Activated CD4-positive, alpha-beta T cell treated with anti-CD3 and anti-CD28 coated beads for 36 hours (primary cell): ENCODE measurements around the gene SEC14L6. TPM values are rescaled to one million over a fixed set of nuclear protein-coding genes. Genes with fewer than 3 reads are reported as not detected.

Experiments used
- ATAC-seq: fragments of 200-7000 bp; cut with Tn5 transposase; one replicate; pipeline ENCODE4 v1.10.0; 2021; ENCODE audit warnings: mild to moderate bottlenecking, moderate library complexity
- CTCF ChIA-PET: fragments of 350-600 bp; sonication (Branson Sonifier 250); formaldehyde crosslinking; loops from one replicate; lab custom pipeline; 2021; ENCODE audit warnings: antibody characterized with exemption; lab: Charles Lee
- POLR2A ChIA-PET: fragments of 350-600 bp; sonication (Branson Sonifier 250); formaldehyde crosslinking; loops from one replicate; lab custom pipeline; 2021; ENCODE audit warnings: antibody characterized with exemption, inconsistent platforms; lab: Charles Lee
- DNase-seq: peaks from one replicate; pipeline ENCODE4 v3.0.0-alpha.2; 2020
- H3K27ac Mint-ChIP-seq: one replicate; pipeline ENCODE4 v1.8.0; 2021; ENCODE audit warnings: mixed read lengths
- H3K27me3 Mint-ChIP-seq: one replicate; pipeline ENCODE4 v1.8.0; 2021; ENCODE audit warnings: mixed read lengths
- H3K36me3 Mint-ChIP-seq: one replicate; pipeline ENCODE4 v1.8.0; 2021; ENCODE audit warnings: low read depth, mixed read lengths
- H3K4me1 Mint-ChIP-seq: one replicate; pipeline ENCODE4 v1.8.0; 2021; ENCODE audit warnings: mixed read lengths
- H3K4me3 Mint-ChIP-seq: one replicate; pipeline ENCODE4 v1.8.0; 2021; ENCODE audit warnings: mild to moderate bottlenecking, moderate library complexity, mixed read lengths
- H3K9me3 Mint-ChIP-seq: one replicate; pipeline ENCODE4 v1.8.0; 2021; ENCODE audit warnings: low read depth, mixed read lengths
- intact Hi-C, 2 experiments: fragments of 100-400 bp; cut with DNase I in 1 of 2; cut with micrococcal nuclease in 1 of 2; formaldehyde crosslinking; loops; one replicate each; pipeline versions ENCODE4 v1.14.2 to v1.15.1; 2022 to 2024; cut with DNase I, micrococcal nuclease
- total RNA-seq, 2 experiments: library from RNA; stranded (reverse); gene quantifications; one replicate each; pipeline ENCODE4 v1.2.3, GENCODE V29; 2021

SEC14L6 gene
- total RNA-seq, 2 experiments from 2014 or later, result not detected

DNA sequence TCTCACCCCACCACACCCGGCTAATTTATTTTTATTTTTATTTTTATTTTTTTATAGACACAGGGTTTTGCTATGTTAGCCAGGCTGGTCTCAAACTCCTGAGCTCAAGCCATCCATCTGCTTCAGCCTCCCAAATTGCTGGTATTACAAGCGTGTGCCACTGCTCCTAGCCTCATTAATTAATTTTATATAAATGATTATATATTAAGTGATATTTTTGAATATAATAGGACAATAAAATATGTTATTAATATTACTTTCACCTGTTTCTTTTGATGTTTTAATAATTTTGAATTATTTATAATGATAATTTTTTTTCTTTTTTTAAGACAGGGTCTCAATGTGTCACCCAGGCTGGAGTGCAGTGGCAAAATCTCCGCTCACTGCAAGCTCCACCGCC lies 38.9 kb downstream of the SEC14L6 start:
- ATAC-seq, result no peak
- ChIA-PET CTCF (no interaction called here), POLR2A (no interaction called here)
- no peaks in the 10 kb centered on the region for H3K4me1 Mint-ChIP-seq
- H3K36me3 Mint-ChIP-seq, result no peaks in the 10 kb centered on the region
- no peak for DNase-seq
- no peak overlapping the region for H3K4me3 Mint-ChIP-seq
- H3K27ac Mint-ChIP-seq, result no peak overlapping the region
- H3K27me3 Mint-ChIP-seq, result peaks cover 20% of the 10 kb centered on the region
- intact Hi-C loops, result no loop called here
- H3K9me3 Mint-ChIP-seq, result no peaks in the 10 kb centered on the region

DNA sequence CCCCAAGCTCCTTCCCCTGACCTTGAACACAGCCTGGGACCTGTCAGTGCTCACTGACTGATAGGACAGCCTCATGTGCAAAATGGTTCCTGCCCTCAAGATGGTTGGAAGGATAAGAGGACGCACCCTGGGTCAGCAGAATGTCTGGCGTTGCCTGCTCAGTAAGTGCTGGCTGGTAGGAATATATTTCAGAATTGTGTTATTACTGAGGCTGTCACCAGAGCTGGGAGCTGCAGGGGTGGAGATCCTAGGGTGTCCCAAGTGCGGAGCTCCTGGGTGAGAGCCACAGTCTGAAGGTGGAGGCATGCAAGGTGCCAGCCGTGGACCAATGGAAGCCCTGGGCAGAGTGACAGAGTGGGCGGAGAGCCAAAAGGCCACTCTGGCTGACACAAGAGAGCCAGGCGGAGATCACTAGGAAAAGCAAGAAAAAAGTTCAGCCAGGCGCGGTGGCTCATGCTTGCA lies 40.0 kb downstream of the SEC14L6 start:
- H3K27ac Mint-ChIP-seq, result no peak overlapping the region
- ATAC-seq, result no peak
- ChIA-PET CTCF (no interaction called here), POLR2A (no interaction called here)
- DNase-seq, result no peak
- intact Hi-C loops, result no loop called here
- peaks cover 20% of the 10 kb centered on the region for H3K27me3 Mint-ChIP-seq
- no peak overlapping the region for H3K4me3 Mint-ChIP-seq
- no peaks in the 10 kb centered on the region for H3K36me3 Mint-ChIP-seq
- H3K4me1 Mint-ChIP-seq, result no peaks in the 10 kb centered on the region
- H3K9me3 Mint-ChIP-seq, result no peaks in the 10 kb centered on the region

DNA sequence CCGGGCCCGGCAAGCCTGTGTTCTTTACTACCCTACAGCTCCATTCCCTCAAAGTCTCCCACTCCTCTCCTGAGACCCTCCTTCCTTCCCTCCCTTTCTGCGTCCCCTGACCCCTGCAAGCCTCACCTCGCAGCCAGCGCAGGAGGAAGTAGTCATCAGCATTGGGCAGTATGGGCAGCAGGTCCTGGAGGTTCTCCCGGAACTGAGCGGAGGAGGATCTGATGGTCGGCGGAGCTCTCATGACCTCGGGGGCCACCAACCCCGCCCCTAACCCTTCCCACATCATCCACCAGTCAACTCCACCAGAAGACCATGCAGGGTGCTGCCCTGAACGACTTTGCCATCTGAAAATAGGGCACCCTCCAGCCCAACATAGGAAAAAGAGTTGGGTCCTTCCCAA lies 43.0 kb downstream of the SEC14L6 start:
- no peak overlapping the region for H3K27ac Mint-ChIP-seq
- no peak overlapping the region for H3K4me3 Mint-ChIP-seq
- ATAC-seq, result no peak
- no peaks in the 10 kb centered on the region for H3K4me1 Mint-ChIP-seq
- H3K36me3 Mint-ChIP-seq, result no peaks in the 10 kb centered on the region
- peaks cover 20% of the 10 kb centered on the region for H3K27me3 Mint-ChIP-seq
- ChIA-PET POLR2A (no interaction called here), CTCF (interaction anchor here (0.6 kb wide), 1 partner anchor 20 kb away, joined by 3 read pairs; no protein-coding TSS in a partner anchor)
- H3K9me3 Mint-ChIP-seq, result no peaks in the 10 kb centered on the region
- DNase-seq, result no peak
- intact Hi-C loops, result no loop called here

DNA sequence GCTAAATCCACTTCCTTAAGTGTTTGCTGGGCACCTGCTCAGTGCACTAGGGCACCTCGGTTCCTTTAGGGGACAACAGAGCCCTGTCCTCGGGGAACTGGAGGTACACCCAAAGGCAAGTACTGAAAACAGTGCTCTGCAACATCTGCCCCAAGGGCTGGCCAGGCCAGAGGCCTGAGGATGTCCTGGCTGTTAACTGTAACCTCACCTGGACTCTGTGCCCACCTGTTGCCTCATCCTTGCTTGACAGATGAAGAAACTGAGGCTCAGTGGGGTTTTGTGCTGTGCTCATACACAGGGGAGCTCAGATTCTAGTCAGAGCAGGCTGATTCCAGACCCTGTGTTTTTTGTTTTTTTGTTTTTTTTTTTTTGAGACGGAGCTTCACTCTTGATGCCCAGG lies 43.6 kb downstream of the SEC14L6 start:
- Mint-ChIP-seq H3K4me3 (no peak overlapping the region), H3K9me3 (no peaks in the 10 kb centered on the region), H3K36me3 (no peaks in the 10 kb centered on the region), H3K27ac (no peak overlapping the region), H3K27me3 (peaks cover 20% of the 10 kb centered on the region), H3K4me1 (no peaks in the 10 kb centered on the region)
- ChIA-PET CTCF (interaction anchor here (0.5 to 0.6 kb wide), 2 partner anchors 20 to 59 kb away, joined by 3 read pairs; no protein-coding TSS in a partner anchor), POLR2A (no interaction called here)
- intact Hi-C loops, result no loop called here
- no peak for DNase-seq
- ATAC-seq, result no peak

DNA sequence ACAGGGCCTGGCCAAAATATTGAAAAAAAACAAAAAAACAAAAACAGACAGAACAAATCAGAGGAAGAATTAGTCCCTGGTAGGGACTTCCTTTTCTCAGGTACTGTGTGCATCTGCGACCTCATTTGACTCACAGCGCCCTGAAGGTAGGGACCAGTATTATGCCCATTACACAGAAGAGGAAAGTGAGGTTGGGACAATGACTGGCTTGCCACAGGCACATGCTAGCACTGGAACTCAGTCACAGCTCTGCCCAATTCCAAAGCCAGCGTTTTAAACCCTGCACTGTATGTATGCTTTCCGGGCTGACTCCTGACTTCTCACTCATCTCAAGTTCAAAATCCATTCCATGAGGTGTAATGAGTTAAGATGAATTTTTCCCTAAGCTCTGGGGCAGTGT lies 44.4 kb downstream of the SEC14L6 start:
- no peaks in the 10 kb centered on the region for H3K36me3 Mint-ChIP-seq
- H3K27me3 Mint-ChIP-seq, result peaks cover 22% of the 10 kb centered on the region
- DNase-seq, result no peak
- ChIA-PET POLR2A (no interaction called here), CTCF (no interaction called here)
- H3K4me1 Mint-ChIP-seq, result no peaks in the 10 kb centered on the region
- no peak overlapping the region for H3K27ac Mint-ChIP-seq
- H3K4me3 Mint-ChIP-seq, result no peak overlapping the region
- no peaks in the 10 kb centered on the region for H3K9me3 Mint-ChIP-seq
- intact Hi-C loops, result no loop called here
- ATAC-seq, result no peak

DNA sequence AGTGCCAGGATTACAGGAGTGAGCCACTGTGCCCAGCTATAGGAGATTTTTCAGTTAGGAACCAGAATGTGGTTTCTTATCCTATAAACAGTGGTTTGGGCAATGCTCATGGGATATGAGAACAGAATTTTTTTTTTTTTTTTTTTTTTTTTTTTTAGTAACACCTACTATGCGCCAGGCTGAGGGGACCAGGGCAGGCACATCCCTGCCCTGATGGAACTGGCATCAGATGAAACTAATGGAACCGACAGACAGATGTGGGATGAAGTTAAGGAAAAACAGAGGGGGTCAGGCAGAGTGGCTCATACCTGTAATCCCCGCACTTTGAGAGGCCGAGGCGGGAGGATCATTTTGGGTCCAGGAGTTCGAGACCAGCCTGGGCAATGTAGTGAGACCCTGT lies 45.9 kb downstream of the SEC14L6 start:
- ChIA-PET POLR2A (no interaction called here), CTCF (no interaction called here)
- Mint-ChIP-seq H3K27ac (no peak overlapping the region), H3K9me3 (no peaks in the 10 kb centered on the region), H3K27me3 (peaks cover 15% of the 10 kb centered on the region), H3K4me3 (no peak overlapping the region), H3K36me3 (no peaks in the 10 kb centered on the region), H3K4me1 (no peaks in the 10 kb centered on the region)
- no peak for DNase-seq
- ATAC-seq, result no peak
- intact Hi-C loops, result no loop called here

DNA sequence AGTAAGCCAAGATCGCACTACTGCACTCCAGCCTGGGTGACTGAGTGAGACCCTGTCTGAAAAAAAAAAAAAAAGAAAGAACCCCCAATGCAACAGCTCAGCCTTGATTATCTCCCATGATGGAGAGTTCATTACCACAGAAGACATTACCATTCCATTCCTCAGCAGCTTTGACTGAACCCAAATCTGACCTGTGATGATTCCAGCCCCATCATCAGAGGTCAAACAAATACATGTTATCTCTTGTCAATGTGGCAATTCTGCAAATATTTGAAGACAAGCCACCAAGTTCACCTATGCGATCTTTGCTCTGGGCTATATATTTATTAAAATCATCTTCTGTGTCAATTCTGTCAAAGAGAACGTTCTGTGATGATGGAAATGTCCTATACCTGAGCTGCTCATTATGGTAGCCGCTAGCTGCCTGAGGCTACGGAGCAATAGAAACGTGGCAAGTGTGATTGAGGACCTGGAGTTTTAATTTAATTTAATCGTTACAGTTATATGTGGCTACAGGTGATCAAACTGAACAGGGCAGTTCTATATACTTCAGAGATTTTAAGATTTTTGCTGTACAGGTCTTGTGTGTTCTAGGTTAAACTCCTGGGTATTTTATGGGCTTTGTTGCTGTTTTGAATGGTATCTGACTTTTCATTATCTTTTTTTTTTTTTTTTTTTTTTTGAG lies 48.9 kb downstream of the SEC14L6 start:
- intact Hi-C loops, result no loop called here
- Mint-ChIP-seq H3K36me3 (no peaks in the 10 kb centered on the region), H3K9me3 (no peaks in the 10 kb centered on the region), H3K4me3 (no peak overlapping the region), H3K27ac (no peak overlapping the region), H3K27me3 (peaks cover 4% of the 10 kb centered on the region), H3K4me1 (no peaks in the 10 kb centered on the region)
- no peak for DNase-seq
- no peak for ATAC-seq
- ChIA-PET CTCF (interaction anchor here (0.6 to 1.1 kb wide), 3 partner anchors 13 to 1278 kb away, joined by 3 to 4 read pairs (median 4); no protein-coding TSS in a partner anchor), POLR2A (no interaction called here)

DNA sequence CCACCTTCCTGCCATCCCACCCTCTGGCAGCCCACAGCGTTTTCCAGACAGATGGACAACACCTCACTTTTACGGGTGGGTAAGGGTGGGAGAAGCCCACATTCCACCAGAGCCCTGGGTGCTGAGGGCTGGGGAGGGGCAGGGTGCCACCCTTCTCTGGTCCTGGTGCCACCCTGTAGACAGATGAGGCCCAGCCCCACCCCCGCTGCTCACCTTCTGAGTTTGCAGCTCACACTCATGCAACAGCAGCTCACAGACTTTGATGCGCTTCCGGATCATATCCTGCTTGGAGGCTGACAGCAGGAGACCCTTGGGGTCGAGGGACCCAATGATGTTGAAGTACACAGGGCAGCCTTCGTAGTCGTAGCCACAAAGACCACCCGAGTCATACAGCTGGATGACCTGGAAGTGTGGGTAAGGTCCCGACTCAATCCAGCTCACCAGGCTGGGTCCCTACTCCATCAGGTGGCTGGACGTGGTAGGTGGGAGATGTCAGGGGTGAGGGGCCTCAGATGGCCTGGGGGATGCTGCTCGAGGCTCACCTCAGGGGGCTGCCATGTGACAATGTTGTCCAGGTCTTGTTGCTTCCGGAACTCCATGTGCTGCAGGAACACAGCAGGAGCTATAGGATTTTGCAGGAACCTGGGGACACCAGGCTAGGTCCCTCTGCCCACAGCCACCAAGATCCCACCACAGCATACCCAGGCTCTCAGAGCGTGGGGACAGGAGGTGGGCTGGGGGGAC lies 51.3 kb downstream of the SEC14L6 start:
- Mint-ChIP-seq H3K9me3 (no peaks in the 10 kb centered on the region), H3K27ac (no peak overlapping the region), H3K4me3 (no peak overlapping the region), H3K27me3 (peaks cover 6% of the 10 kb centered on the region), H3K4me1 (no peaks in the 10 kb centered on the region), H3K36me3 (no peaks in the 10 kb centered on the region)
- intact Hi-C loops, result no loop called here
- ChIA-PET POLR2A (no interaction called here), CTCF (interaction anchor here (0.9 to 1.3 kb wide), 2 partner anchors 9 to 10 kb away, joined by 3 read pairs; no protein-coding TSS in a partner anchor)
- DNase-seq (no peak), ATAC-seq (no peak)

DNA sequence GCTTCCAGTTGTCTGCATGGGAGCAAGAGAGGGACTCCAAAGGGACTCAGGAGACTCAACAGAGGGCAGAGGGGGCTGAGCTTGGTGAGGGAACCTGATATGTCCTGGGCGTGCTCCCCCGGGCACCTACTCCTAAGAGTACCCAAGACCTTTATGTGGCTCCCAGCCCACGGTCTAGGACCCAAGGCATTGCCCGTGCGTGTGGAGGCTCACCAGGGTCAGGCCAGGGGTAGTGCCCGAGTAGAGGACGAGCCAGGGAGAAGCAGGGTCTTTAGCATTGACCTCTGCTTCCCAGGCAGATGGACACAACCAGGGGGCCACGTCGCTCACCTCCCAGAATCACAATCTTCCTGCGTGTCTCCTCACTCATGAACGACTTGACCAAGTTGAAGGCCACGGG lies 54.4 kb downstream of the SEC14L6 start:
- ChIA-PET CTCF (no interaction called here), POLR2A (no interaction called here)
- Mint-ChIP-seq H3K4me1 (no peaks in the 10 kb centered on the region), H3K9me3 (no peaks in the 10 kb centered on the region), H3K36me3 (no peaks in the 10 kb centered on the region), H3K4me3 (no peak overlapping the region), H3K27ac (no peak overlapping the region), H3K27me3 (peaks cover 4% of the 10 kb centered on the region)
- intact Hi-C loops, result no loop called here
- DNase-seq (no peak), ATAC-seq (no peak)

DNA sequence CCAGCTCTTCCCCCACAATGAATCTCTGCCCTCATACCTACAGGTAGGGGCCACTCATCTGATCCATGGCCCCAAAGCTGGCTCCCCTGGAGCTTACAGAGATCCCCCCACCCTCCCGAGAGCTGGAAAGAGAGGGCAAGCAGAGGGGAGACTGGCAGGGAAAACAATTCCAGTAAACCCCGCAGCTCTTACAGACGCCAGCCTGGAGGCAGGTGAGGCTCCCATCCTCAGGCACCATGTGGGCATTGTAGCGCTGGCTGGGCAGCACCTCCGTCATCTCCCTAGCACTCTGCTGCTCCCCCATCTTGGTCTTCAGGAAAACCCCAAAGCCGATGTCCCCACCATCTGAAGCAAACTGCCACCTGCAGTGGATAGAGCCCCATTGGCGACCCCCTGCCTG lies 55.2 kb downstream of the SEC14L6 start:
- no peak overlapping the region for H3K27ac Mint-ChIP-seq
- intact Hi-C loops, result no loop called here
- ATAC-seq (no peak), DNase-seq (no peak)
- ChIA-PET CTCF (interaction anchor here (0.5 to 1.3 kb wide), 2 partner anchors 11 to 356 kb away, joined by 3 to 4 read pairs; no protein-coding TSS in a partner anchor), POLR2A (no interaction called here)
- peaks cover 4% of the 10 kb centered on the region for H3K27me3 Mint-ChIP-seq
- H3K4me1 Mint-ChIP-seq, result no peaks in the 10 kb centered on the region
- H3K9me3 Mint-ChIP-seq, result no peaks in the 10 kb centered on the region
- H3K4me3 Mint-ChIP-seq, result no peak overlapping the region
- H3K36me3 Mint-ChIP-seq, result no peaks in the 10 kb centered on the region

DNA sequence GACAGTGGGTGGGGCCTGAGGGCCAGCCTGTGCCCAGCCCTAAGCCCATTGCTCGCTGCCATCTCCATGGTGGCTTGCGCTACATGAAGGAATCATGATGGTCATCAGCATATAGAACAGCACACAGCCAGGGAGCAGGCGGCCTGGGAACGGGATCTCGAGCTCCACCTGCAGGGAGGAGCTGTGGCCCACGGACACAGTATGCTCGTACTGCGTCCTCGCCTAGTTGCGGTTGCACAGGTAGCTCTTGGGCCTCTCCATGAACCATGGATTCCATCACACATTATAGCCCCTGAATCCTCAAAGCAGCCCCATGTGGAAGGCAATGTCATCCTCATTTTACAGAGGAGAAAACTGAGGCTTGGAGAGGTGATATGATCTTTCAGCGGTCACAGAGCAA lies 56.1 kb downstream of the SEC14L6 start:
- no peaks in the 10 kb centered on the region for H3K36me3 Mint-ChIP-seq
- no peak overlapping the region for H3K4me3 Mint-ChIP-seq
- H3K4me1 Mint-ChIP-seq, result no peaks in the 10 kb centered on the region
- DNase-seq (no peak), ATAC-seq (no peak)
- CTCF ChIA-PET, result interaction anchor here (1.0 to 1.3 kb wide), 3 partner anchors 10 to 92 kb away, joined by 3 to 4 read pairs (median 3); no protein-coding TSS in a partner anchor
- POLR2A ChIA-PET, result no interaction called here
- H3K9me3 Mint-ChIP-seq, result no peaks in the 10 kb centered on the region
- H3K27ac Mint-ChIP-seq, result no peak overlapping the region
- intact Hi-C loops, result no loop called here
- H3K27me3 Mint-ChIP-seq, result peaks cover 4% of the 10 kb centered on the region

DNA sequence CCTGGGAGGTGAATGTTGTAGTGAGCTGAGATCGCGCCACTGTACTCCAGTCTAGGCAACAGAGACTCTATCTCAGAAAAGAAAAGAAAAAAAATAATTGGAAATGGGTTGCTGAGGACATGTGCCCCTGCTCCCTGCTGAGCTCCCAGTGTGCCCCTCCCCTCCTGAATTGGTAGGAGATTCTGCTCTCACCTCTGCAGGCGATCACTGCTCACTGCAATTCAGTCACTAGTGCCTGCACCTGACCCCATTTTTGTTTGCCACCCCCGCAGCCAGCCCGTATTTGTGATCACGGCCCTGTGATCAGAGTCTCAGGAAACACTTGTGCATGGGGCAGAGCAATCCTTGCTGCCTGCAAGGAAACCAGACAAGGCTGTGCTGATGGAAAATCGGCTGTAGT lies 58.4 kb downstream of the SEC14L6 start:
- POLR2A ChIA-PET, result no interaction called here
- CTCF ChIA-PET, result no interaction called here

More for the DNA sequence above, 58.4 kb downstream of the SEC14L6 start:
- H3K27me3 Mint-ChIP-seq, result peaks cover 2% of the 10 kb centered on the region
- DNase-seq (no peak), ATAC-seq (no peak)
- no peak overlapping the region for H3K27ac Mint-ChIP-seq
- intact Hi-C loops, result loop anchor here in 1 of 2 experiments (10.0 kb wide), 1 partner anchor 383 kb away; no protein-coding TSS in a partner anchor
- H3K36me3 Mint-ChIP-seq, result no peaks in the 10 kb centered on the region
- no peaks in the 10 kb centered on the region for H3K9me3 Mint-ChIP-seq
- no peaks in the 10 kb centered on the region for H3K4me1 Mint-ChIP-seq
- H3K4me3 Mint-ChIP-seq, result no peak overlapping the region
